HEK293T (cell line): ENCODE data around the gene TMEM135.

Experiments
- ARNT ChIP-seq: fragments of 450-650 bp; IDR thresholded peaks from 2 replicates; pipeline ENCODE4 v1.6.1; 2017; ENCODE audit warnings: mild to moderate bottlenecking
- CTBP1 ChIP-seq: fragments of 450-650 bp; IDR thresholded peaks from 2 replicates; pipeline ENCODE4 v1.6.1; 2016; ENCODE audit warnings: borderline replicate concordance
- ELF4 ChIP-seq: fragments of 450-650 bp; IDR thresholded peaks from 2 replicates; pipeline ENCODE4 v1.6.1; 2017; ENCODE audit warnings: antibody characterized with exemption
- FOXK2 ChIP-seq: fragments of 450-650 bp; IDR thresholded peaks from 2 replicates; pipeline ENCODE4 v1.6.1; 2016; ENCODE audit warnings: mild to moderate bottlenecking
- PKNOX1 ChIP-seq: fragments of 450-650 bp; IDR thresholded peaks from 2 replicates; pipeline ENCODE4 v1.6.1; 2016
- SP1 ChIP-seq: fragments of 450-650 bp; IDR thresholded peaks from 2 replicates; pipeline ENCODE4 v1.6.1; 2017
- SUZ12 ChIP-seq: fragments of 450-650 bp; IDR thresholded peaks from 2 replicates; pipeline ENCODE4 v1.6.1; 2016; ENCODE audit warnings: mild to moderate bottlenecking
- TARDBP ChIP-seq: fragments of 450-650 bp; IDR thresholded peaks from 2 replicates; pipeline ENCODE4 v1.6.1; 2016
- ZNF384 ChIP-seq: fragments of 450-650 bp; IDR thresholded peaks from 2 replicates; pipeline ENCODE4 v1.6.1; 2016

GRCh38 chr11:87012089-87012488 lies 25.6 kb upstream of the TMEM135 start:
- TF ChIP-seq PKNOX1: no peak
- no peak for TF ChIP-seq ARNT
- no peak for TF ChIP-seq FOXK2
- TF ChIP-seq ZNF384: no peak
- no peak for TF ChIP-seq TARDBP
- no peak for TF ChIP-seq CTBP1
- no peak for TF ChIP-seq SP1
- TF ChIP-seq SUZ12: no peak
- TF ChIP-seq ELF4: no peak
